ENCODE results near the gene NLGN2. TPM values are rescaled to one million over a fixed set of nuclear protein-coding genes. Genes with fewer than 3 reads are reported as not detected.

NLGN2 gene
- total and polyA plus RNA-seq, 4 donors: 5.0 to 15.2 (median 8.2) TPM

DNA sequence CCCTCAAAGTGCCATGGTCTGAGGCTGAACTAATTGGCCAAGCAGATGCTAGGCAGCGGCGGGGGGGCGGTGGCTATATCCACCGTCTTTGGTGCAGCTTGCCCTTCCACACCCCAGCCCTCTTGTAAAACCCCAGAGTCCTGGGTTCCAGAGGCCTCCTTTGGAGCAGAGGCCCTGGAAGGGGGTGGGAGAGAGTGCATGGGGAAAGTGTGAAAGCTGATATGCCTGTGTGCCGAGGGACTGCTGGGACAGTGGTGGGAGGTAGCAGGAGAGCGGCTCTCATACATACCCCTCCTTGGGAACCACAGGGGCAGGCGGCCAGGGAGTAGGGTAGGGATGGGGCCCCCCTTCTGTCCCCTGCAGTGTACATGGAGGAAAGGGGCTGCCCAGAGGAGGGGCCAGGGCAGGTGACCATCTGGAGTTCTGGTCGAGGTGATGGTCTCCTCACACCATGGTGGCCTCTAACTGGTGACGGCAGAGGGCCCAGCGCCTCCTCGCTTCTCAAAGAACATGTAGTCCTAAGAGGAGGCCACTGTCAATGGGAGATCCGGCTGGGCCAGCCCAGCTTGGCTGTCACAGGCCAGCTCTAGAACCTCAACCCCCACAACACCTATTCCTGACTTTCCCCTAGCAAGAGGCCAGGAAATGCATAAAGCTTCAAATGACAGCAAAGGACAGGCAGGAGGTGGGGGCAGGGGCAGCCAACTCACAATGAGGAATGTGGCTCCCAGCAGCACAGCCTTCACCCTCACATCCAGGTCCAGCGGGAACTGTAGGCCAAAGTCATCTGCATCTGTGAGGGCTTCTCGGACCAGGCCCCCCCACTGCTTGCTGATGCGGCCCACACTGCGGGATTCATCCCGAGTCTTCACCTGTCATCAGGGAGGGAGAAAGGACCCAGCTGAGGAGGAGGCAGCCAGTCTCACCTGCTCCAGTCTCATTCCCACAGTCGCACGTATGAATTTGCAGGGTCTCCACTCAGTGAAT lies 17.4 kb upstream of the NLGN2 start:
- Histone ChIP-seq H3K4me1 (ENCODE audit: control insufficient read depth in 5 of 5, insufficient read depth in 5 of 5, low read length in 5 of 5) (peaks cover 0 to 13% (median 3%) of the 10 kb centered on the region in 5 donors), H3K27me3 (ENCODE audit: control insufficient read depth in 3 of 3, insufficient read depth in 3 of 3, low read length in 2 of 3) (no peaks in the 10 kb centered on the region), H3K36me3 (ENCODE audit: control insufficient read depth in 4 of 4, insufficient read depth in 4 of 4, low read length in 4 of 4) (peaks cover 0 to 34% (median 19%) of the 10 kb centered on the region in 4 donors), H3K9me3 (ENCODE audit: control insufficient read depth in 4 of 4, insufficient read depth in 3 of 4, low read length in 3 of 4) (peaks cover 0 to 4% (median 0%) of the 10 kb centered on the region in 4 donors), H3K4me3 (no peak overlapping the region), H3K9ac (ENCODE audit: insufficient read depth in 1 of 2, low read length in 2 of 2) (no peak overlapping the region), H3K27ac (ENCODE audit: low read depth in 1 of 2, low read length in 1 of 2) (no peak overlapping the region)
- DNase-seq (no peak), ATAC-seq (ENCODE audit: insufficient read depth, low FRiP score) (no peak)
- no peak for TF ChIP-seq CTCF (IDR thresholded peaks at IDR 0.05; ENCODE audit: control extremely low read depth, extremely low read depth)
- WGBS, 2 donors: 91% methylated on average over 19 of the region's 19 CpGs

GRCh38 chr17:7391307-7391706 lies 16.3 kb upstream of the NLGN2 start:
- H3K36me3 ChIP-seq (ENCODE audit: control insufficient read depth in 4 of 4, insufficient read depth in 4 of 4, low read length in 4 of 4): peaks cover 0 to 34% (median 19%) of the 10 kb centered on the region in 4 donors
- 24 to 36% methylated on average over 2 of the region's 2 CpGs for WGBS, 2 donors

DNA sequence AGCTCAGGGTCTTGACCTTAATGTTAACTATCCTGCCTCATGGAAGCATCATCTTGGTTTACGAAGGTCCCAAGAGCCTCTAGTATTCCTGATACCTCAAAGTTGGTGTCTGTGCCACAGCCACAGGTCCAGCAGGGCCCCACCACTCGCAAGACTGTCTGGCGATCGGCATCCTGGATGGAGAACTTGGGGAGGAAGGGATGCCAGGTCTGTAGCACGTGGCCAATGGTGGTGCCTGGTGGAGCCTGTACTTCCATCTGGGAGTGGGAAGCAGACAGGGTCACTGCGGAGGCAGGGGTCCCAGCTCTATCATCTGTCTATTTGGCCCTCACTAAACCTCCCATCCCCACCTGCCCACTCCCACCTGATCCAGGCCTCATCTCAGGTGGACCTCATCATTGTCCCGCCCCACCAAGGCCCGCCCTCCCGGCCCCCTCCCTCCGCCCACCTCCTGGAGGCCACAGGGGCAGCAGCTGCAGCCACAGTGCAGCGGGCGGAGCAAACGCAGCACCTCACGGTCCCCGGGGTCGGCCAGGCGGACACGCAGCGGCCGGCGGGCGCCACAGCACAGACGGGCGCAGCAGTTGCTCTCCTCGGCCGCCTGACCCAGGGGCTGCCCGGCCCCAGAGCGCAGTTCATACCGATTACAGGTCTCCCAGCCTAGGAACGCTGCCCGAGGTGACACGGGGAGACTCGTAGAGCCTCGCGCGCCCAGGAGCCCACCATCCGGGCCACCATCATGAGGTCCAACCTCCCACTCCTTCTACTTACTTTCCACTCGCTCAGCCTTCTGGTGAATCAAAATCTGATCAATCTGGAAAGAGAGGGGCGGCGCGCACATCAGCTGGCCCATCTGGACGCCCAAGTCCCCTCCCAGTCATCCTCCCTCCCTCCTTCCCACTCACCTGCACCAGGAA lies 14.7 kb upstream of the NLGN2 start:
- DNase-seq: no peak
- H3K9ac ChIP-seq (ENCODE audit: insufficient read depth in 1 of 2, low read length in 2 of 2): no peak overlapping the region
- H3K36me3 ChIP-seq (ENCODE audit: control insufficient read depth in 4 of 4, insufficient read depth in 4 of 4, low read length in 4 of 4): peaks cover 0 to 31% (median 17%) of the 10 kb centered on the region in 4 donors
- H3K27me3 ChIP-seq (ENCODE audit: control insufficient read depth in 3 of 3, insufficient read depth in 3 of 3, low read length in 2 of 3): no peaks in the 10 kb centered on the region
- TF ChIP-seq CTCF (IDR thresholded peaks at IDR 0.05; ENCODE audit: control extremely low read depth, extremely low read depth): no peak
- H3K4me1 ChIP-seq (ENCODE audit: control insufficient read depth in 5 of 5, insufficient read depth in 5 of 5, low read length in 5 of 5): peaks cover 0 to 13% (median 3%) of the 10 kb centered on the region in 5 donors
- peak overlapping the region in 1 of 2 donors; percentile 21 for H3K27ac ChIP-seq (ENCODE audit: low read depth in 1 of 2, low read length in 1 of 2)
- no peak for ATAC-seq (ENCODE audit: insufficient read depth, low FRiP score)
- peaks cover 0 to 4% (median 0%) of the 10 kb centered on the region in 4 donors for H3K9me3 ChIP-seq (ENCODE audit: control insufficient read depth in 4 of 4, insufficient read depth in 3 of 4, low read length in 3 of 4)
- peak overlapping the region; percentile 79 for H3K4me3 ChIP-seq
- 75 to 80% methylated on average over 39 to 42 of the region's 42 CpGs for WGBS, 2 donors

More at GRCh38 chr17:7391307-7391706, 16.3 kb upstream of the NLGN2 start:
- Histone ChIP-seq H3K9me3 (ENCODE audit: control insufficient read depth in 4 of 4, insufficient read depth in 3 of 4, low read length in 3 of 4) (peaks cover 0 to 4% (median 0%) of the 10 kb centered on the region in 4 donors), H3K27ac (ENCODE audit: low read depth in 1 of 2, low read length in 1 of 2) (peak overlapping the region in 1 of 2 donors; percentile 66), H3K4me3 (no peak overlapping the region), H3K27me3 (ENCODE audit: control insufficient read depth in 3 of 3, insufficient read depth in 3 of 3, low read length in 2 of 3) (no peaks in the 10 kb centered on the region), H3K9ac (ENCODE audit: insufficient read depth in 1 of 2, low read length in 2 of 2) (no peak overlapping the region), H3K4me1 (ENCODE audit: control insufficient read depth in 5 of 5, insufficient read depth in 5 of 5, low read length in 5 of 5) (peaks cover 0 to 13% (median 3%) of the 10 kb centered on the region in 5 donors)
- no peak for TF ChIP-seq CTCF (IDR thresholded peaks at IDR 0.05; ENCODE audit: control extremely low read depth, extremely low read depth)
- ATAC-seq (ENCODE audit: insufficient read depth, low FRiP score): no peak
- DNase-seq: no peak
